ENCODE measurements around the gene MPV17. TPM values are rescaled to one million over a fixed set of nuclear protein-coding genes. Genes with fewer than 3 reads are reported as not detected.

Gene MPV17
- total RNA-seq, 1 donor from 2014 or later, result 86.8 TPM

DNA sequence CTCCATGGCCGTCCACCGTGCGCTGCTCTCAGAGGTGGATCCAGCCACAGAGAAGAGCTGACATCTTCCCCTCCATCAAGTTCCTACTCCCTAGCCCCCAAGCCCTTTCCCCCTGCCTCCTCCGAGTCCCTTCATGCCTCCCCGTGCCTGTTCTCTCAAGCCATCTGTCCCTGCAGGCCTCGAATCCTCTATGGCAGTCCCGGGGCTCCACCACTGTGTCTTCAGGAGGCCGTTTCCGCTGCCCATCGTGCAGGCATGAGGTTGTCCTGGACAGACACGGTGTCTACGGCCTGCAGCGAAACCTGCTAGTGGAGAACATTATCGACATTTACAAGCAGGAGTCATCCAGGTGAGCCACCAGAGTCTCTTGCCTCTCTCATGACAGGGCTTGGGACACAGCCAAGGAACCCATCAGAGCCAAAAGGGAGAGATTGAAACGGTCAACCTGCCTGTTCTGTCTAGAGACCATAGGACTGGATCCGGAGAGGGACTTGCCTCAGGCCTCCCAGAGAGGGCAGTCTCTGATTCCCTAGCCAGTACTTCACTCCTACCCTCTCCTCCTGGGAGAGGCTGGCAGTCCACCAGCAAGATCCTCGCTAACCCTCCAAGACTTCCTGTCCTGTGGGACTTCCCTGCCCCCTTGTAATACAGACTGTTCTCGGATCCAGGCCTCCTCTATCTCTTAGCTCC, 24.4 kb downstream of the MPV17 start:
- no peak overlapping the region for H3K4me3 Mint-ChIP-seq
- intact Hi-C loops (cut with micrococcal nuclease), result no loop called here
- H3K4me1 Mint-ChIP-seq, result peaks cover 5% of the 10 kb centered on the region
- no peaks in the 10 kb centered on the region for H3K9me3 Mint-ChIP-seq
- no peak overlapping the region for H3K27ac Mint-ChIP-seq
- DNase-seq, result no peak
- peaks cover 4% of the 10 kb centered on the region for H3K27me3 Mint-ChIP-seq
- no peaks in the 10 kb centered on the region for H3K36me3 Mint-ChIP-seq (ENCODE audit: low read depth)

DNA sequence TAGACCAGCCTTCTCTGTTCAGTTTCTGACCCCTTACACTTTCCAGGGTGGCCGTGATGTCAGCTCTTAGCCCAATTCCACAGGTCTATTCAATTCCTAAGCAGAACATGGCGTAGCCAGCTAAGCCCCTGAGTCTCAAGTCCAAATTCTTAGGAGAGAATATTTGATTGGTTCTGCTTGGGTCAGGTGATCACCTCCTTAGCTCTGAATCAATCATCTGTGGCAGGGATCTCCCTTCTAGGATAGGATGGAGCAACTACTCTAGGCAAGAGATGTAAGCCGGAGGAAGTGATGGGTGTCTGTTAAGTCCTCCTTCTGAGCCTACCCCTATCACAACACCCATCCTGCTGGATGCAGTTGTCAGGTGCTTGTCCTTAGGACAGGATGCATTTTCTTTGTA, 25.7 kb downstream of the MPV17 start:
- H3K4me3 Mint-ChIP-seq, result no peak overlapping the region
- no peak for DNase-seq
- no peak overlapping the region for H3K27ac Mint-ChIP-seq
- intact Hi-C loops (cut with micrococcal nuclease), result no loop called here
- H3K36me3 Mint-ChIP-seq (ENCODE audit: low read depth), result no peaks in the 10 kb centered on the region
- H3K27me3 Mint-ChIP-seq, result peaks cover 13% of the 10 kb centered on the region
- no peaks in the 10 kb centered on the region for H3K4me1 Mint-ChIP-seq
- H3K9me3 Mint-ChIP-seq, result no peaks in the 10 kb centered on the region

DNA sequence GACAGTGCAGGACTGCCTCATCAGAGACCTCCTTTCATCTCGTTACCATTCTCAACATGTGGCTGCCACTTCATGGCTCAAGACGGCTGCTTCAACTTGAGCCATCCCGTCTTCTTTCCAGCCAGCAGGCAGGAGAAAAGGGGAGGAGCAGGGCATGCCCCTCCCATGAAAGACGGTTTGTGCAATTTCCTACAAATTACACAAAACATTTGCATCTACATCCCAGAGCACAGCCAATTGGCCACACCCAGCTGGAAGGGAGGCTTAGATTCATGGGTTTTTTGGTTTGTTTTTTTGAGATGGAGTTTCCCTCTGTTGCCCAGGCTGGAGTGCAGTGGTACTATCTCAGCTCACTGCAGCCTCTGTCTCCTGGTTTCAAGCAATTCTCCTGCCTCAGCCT, 26.4 kb downstream of the MPV17 start:
- no peaks in the 10 kb centered on the region for H3K9me3 Mint-ChIP-seq
- H3K27me3 Mint-ChIP-seq, result peaks cover 19% of the 10 kb centered on the region
- intact Hi-C loops (cut with micrococcal nuclease), result no loop called here
- no peak overlapping the region for H3K27ac Mint-ChIP-seq
- no peak for DNase-seq
- no peaks in the 10 kb centered on the region for H3K36me3 Mint-ChIP-seq (ENCODE audit: low read depth)
- no peak overlapping the region for H3K4me3 Mint-ChIP-seq
- H3K4me1 Mint-ChIP-seq, result no peaks in the 10 kb centered on the region

DNA sequence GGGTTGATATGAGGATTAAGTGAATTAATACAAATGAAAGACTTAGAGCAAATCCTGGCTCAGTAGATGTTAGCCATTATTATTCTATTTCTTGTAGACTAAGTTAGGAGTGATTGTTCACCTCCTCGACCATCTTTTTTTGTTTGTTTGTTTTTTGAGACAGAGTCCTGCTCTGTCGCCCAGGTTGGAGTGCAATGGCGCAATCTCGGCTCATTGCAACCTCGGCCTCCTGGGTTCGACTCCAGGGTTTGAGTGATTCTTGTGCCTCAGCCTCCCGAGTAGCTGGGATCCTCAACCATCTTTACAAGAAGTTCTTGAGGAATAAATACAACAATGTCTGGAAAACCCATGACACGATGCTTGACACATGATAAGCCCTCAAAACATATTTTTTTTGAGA, 28.0 kb downstream of the MPV17 start:
- Mint-ChIP-seq H3K4me3 (no peak overlapping the region), H3K27ac (no peak overlapping the region), H3K9me3 (no peaks in the 10 kb centered on the region), H3K4me1 (no peaks in the 10 kb centered on the region), H3K27me3 (peaks cover 21% of the 10 kb centered on the region), H3K36me3 (ENCODE audit: low read depth) (no peaks in the 10 kb centered on the region)
- no peak for DNase-seq
- intact Hi-C loops (cut with micrococcal nuclease), result no loop called here

DNA sequence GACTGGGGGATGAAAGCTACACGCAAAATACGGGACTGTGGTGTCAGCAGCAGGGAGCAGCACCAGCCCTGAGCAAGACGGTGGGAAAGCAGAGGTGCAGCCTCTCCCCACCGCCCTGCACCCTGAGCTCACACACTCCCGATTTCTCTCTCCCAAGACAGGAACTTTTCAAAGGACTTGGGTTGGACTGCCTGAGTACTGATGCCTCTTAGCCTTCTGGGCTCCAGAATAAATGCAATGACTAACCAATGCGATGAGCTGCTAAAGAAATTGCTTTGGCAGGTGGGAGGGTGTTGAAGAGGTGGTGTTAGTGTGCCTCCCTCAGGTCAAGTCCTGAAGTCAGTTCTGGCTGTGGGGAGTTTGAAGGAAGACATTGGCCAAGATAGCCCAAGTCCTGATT, 31.0 kb downstream of the MPV17 start:
- Mint-ChIP-seq H3K9me3 (no peaks in the 10 kb centered on the region), H3K4me3 (no peak overlapping the region), H3K36me3 (ENCODE audit: low read depth) (no peaks in the 10 kb centered on the region), H3K27me3 (peaks cover 34% of the 10 kb centered on the region), H3K4me1 (no peaks in the 10 kb centered on the region), H3K27ac (no peak overlapping the region)
- intact Hi-C loops (cut with micrococcal nuclease), result no loop called here
- DNase-seq, result no peak

DNA sequence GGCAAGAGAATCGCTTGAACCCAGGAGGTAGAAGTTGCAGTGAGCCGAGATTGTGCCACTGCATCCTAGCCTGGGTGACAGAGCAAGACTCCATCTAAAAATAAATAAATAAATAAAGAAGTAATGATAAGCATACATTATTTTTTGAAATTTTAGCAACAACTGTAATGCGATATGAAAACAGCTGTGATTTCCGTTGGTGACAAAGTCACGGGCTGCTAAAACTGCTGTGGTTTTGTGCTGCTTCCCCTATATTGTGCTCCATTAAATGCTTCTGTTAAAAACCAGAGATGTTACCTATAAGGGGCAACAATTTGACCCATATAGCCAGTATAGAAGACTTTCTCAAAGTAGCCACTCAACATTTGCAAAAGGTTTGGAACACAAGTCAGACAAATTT, 32.3 kb downstream of the MPV17 start:
- peaks cover 38% of the 10 kb centered on the region for H3K27me3 Mint-ChIP-seq
- no peaks in the 10 kb centered on the region for H3K4me1 Mint-ChIP-seq
- H3K36me3 Mint-ChIP-seq (ENCODE audit: low read depth), result no peaks in the 10 kb centered on the region
- DNase-seq, result no peak
- no peak overlapping the region for H3K27ac Mint-ChIP-seq
- no peak overlapping the region for H3K4me3 Mint-ChIP-seq
- intact Hi-C loops (cut with micrococcal nuclease), result no loop called here
- no peaks in the 10 kb centered on the region for H3K9me3 Mint-ChIP-seq

DNA sequence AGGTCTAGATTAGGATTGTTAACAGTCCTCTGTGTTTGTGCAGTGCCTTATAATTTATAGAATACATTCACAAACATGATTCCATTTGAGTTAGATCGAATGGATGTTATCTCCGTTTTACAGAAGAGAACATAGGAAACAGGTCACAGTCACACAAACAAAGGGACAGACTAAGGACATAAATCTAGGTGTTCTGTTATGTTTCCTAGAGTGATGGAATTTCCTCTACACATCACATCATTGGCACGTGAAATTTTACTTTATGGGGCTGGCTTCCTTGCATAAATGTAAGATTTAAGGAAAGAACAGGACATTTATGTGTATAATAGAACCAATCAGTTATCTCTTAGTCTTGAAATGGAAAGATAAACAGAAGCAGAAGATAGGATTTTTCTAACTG, 34.3 kb downstream of the MPV17 start:
- intact Hi-C loops (cut with micrococcal nuclease), result no loop called here
- H3K27ac Mint-ChIP-seq, result no peak overlapping the region
- no peak overlapping the region for H3K4me3 Mint-ChIP-seq

DNA sequence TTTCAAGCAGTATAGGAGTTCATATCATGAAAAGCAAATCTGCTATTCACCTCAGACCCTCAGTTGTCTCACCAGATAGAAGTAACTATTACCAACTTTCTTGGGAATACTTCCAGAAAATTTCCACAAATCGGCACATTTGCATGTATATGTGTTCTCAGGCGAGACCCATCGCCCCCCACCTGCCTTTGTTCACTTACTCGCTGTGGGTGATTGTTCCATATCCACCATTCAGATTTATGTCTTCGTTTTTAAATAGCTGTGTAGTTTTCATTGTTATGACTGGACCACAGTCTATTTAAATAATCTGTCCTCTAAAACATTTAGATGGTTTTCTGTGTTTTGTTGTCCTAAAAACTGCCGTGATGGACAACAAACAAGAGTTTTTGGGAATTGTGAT, 37.4 kb downstream of the MPV17 start:
- intact Hi-C loops (cut with micrococcal nuclease), result no loop called here
- H3K4me1 Mint-ChIP-seq, result no peaks in the 10 kb centered on the region
- H3K27me3 Mint-ChIP-seq, result peaks cover 32% of the 10 kb centered on the region
- no peak overlapping the region for H3K4me3 Mint-ChIP-seq
- no peak for DNase-seq
- H3K9me3 Mint-ChIP-seq, result no peaks in the 10 kb centered on the region
- H3K36me3 Mint-ChIP-seq (ENCODE audit: low read depth), result no peaks in the 10 kb centered on the region
- no peak overlapping the region for H3K27ac Mint-ChIP-seq

More for the DNA sequence above, 34.3 kb downstream of the MPV17 start:
- H3K27me3 Mint-ChIP-seq, result peaks cover 43% of the 10 kb centered on the region
- H3K4me1 Mint-ChIP-seq, result no peaks in the 10 kb centered on the region
- no peak for DNase-seq
- H3K9me3 Mint-ChIP-seq, result no peaks in the 10 kb centered on the region
- H3K36me3 Mint-ChIP-seq (ENCODE audit: low read depth), result no peaks in the 10 kb centered on the region

DNA sequence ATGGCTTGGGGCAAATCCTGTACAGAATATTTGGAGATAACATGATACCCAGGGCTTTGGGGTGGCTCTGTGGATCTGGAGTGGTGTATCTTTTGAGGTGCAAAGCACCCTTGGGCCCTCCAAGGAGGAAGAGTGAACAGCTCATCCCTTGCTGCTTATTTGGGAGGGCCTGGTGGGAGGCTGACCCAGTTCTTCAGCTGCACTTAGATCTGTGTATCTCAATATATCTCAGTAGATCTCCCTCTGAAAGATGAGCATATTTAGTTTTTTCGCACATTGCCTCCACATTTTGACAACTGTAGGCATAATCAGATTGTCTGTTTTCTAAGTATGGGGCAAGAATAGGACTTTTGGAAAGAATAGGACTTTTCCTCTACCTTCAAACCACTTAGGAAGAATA, 37.9 kb downstream of the MPV17 start:
- intact Hi-C loops (cut with micrococcal nuclease), result loop anchor here (5.0 kb wide), 1 partner anchor 323 kb away; no protein-coding TSS in a partner anchor
- Mint-ChIP-seq H3K4me1 (peaks cover under 1% of the 10 kb centered on the region), H3K27ac (no peak overlapping the region), H3K9me3 (no peaks in the 10 kb centered on the region), H3K36me3 (ENCODE audit: low read depth) (no peaks in the 10 kb centered on the region), H3K27me3 (peaks cover 32% of the 10 kb centered on the region), H3K4me3 (no peak overlapping the region)
- no peak for DNase-seq

DNA sequence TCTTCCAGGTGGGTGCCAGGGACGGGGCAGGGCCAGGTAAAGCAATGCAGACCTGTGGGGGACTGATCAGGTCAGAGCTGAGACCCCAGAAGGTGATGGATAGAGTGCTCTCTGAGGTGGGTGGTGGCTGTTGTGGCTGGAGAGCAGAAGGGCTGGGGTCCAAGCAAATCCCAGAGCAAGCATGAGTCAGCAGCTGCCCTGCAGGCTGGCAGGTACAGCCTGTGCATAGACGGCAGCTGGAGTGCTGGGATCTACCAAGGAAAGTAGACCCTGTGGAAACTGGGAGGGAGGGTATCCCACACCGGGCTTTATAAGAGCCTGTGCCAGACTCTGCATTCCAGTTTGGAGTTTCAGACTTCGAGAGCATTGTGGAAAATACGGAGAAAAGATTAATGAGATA, 40.0 kb downstream of the MPV17 start:
- Mint-ChIP-seq H3K27ac (no peak overlapping the region), H3K36me3 (ENCODE audit: low read depth) (no peaks in the 10 kb centered on the region), H3K4me1 (peaks cover 4% of the 10 kb centered on the region), H3K27me3 (peaks cover 27% of the 10 kb centered on the region), H3K9me3 (no peaks in the 10 kb centered on the region), H3K4me3 (no peak overlapping the region)
- DNase-seq, result no peak
- intact Hi-C loops (cut with micrococcal nuclease), result loop anchor here (5.0 kb wide), 1 partner anchor 321 kb away; no protein-coding TSS in a partner anchor

DNA sequence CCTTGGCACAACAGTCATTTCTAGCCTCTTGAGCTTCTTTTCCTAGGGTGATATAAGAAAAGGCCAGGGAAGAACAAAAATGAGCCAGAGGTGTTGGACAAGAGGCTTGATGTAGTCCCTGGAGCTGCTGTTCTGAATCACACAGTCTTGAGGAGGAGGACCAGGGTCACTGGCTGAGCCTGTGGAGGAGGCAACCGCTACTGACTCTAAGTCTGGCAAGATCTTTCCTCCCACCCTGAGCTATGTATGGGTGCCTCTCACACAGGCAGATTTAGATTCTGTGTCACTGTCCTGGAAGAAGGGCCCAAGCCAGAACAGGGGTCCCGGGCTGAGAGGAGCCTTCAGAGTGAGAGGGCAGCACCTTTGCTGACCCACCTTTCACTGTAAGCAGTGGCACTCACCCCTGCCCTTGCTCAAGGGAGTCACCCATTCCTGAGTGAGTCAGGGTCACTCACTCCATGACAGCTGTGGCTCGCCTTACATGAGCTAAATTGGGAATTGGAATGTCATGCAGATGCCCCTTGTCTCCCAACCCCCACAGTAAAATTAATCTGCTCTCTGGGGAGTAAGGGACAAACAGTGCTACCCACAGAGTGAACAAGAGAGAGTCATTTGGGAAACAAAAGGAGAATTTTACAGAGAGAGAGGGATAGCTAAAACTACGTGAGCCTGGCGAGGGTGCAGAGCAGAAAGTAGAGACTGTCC, 40.9 kb downstream of the MPV17 start, which contains the start of gene TRIM54:
Gene TRIM54 (plus strand): TSS at position 575 of the 705 bp plus-strand sequence. CDS start 303 bp downstream, outside the sequence.
- Mint-ChIP-seq H3K36me3 (ENCODE audit: low read depth) (no peaks in the 10 kb centered on the region), H3K27ac (no peak within 1 kb of the TSS), H3K9me3 (no peaks in the 10 kb centered on the region), H3K4me1 (peaks cover 4% of the 10 kb centered on the region), H3K27me3 (peaks cover 26% of the 10 kb centered on the region), H3K4me3 (no peak within 1 kb of the TSS)
- intact Hi-C loops (cut with micrococcal nuclease), result loop anchor here (2.0 to 5.0 kb wide), 2 partner anchors 17 to 320 kb away; no protein-coding TSS in a partner anchor
- no peak for DNase-seq

DNA sequence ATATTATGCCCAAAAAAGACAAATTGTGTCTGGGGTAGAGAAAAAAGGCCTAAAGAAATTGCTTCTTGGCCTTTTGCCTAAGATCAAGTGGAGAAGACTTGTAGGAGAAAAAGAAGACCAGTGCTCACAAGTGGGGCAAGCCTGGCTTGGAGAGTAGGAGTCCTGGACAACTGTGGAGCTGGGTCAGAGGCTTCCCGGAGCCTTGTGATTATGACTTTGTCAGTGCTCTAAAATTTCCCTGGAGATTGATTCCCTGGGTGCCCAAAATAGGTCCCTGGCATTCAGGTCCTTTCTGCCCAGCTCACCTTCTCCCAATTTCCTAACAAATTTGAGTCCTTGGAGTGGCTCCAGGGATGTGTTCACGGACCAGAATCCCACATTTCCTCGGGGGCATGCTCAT, 41.5 kb downstream of the MPV17 start:
- no peak for DNase-seq
- H3K27ac Mint-ChIP-seq, result no peak overlapping the region
- peaks cover 4% of the 10 kb centered on the region for H3K4me1 Mint-ChIP-seq
- peaks cover 21% of the 10 kb centered on the region for H3K27me3 Mint-ChIP-seq
- no peaks in the 10 kb centered on the region for H3K36me3 Mint-ChIP-seq (ENCODE audit: low read depth)
- H3K9me3 Mint-ChIP-seq, result no peaks in the 10 kb centered on the region
- H3K4me3 Mint-ChIP-seq, result no peak overlapping the region
- intact Hi-C loops (cut with micrococcal nuclease), result loop anchor here (2.0 to 5.0 kb wide), 2 partner anchors 17 to 319 kb away; no protein-coding TSS in a partner anchor

DNA sequence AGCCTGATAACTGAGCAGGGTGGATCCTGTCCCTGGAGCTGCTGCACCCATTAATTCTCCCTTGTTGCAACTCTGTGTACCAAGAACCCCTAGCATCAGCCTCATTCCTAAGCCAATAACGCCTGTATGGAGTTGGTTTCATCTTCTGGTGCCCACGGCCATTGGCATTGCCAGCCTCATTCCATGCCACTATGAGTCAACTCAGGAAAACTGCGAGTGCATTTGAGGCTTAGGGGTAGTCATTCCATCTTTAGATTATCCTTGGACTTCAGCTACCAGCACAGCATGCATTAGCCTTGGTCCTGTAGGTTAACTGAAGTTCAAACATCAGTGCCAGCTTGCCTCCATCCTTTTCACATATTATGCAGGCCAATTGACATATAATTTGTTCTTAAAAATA, 42.1 kb downstream of the MPV17 start:
- Mint-ChIP-seq H3K4me3 (no peak overlapping the region), H3K36me3 (ENCODE audit: low read depth) (no peaks in the 10 kb centered on the region), H3K27me3 (peaks cover 19% of the 10 kb centered on the region), H3K4me1 (peaks cover 4% of the 10 kb centered on the region), H3K27ac (no peak overlapping the region), H3K9me3 (no peaks in the 10 kb centered on the region)
- intact Hi-C loops (cut with micrococcal nuclease), result loop anchor here (1.0 to 5.0 kb wide), 4 partner anchors 16 to 319 kb away; no protein-coding TSS in a partner anchor
- no peak for DNase-seq

DNA sequence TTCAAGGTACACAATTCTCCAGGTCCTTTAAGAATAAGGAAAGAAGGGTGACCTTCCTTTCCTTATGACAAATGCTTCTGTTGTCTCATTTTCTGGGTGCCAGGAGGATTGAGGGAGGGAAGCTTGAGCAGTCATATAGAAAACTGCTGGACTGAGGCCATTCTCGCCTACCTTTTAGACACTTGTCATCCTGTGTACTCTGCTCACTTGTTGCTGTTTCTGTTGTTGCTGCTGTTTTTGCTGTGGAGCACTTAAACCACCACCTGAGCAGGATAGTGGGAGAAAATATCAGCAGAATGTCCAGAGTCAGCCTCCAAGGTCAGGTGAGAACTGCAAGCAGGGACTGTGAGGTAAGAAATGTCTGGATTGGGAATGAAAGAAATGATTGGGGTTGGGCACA, 44.9 kb downstream of the MPV17 start:
- intact Hi-C loops (cut with micrococcal nuclease), result no loop called here
- Mint-ChIP-seq H3K9me3 (no peaks in the 10 kb centered on the region), H3K4me3 (no peak overlapping the region), H3K27me3 (peaks cover 15% of the 10 kb centered on the region), H3K4me1 (peaks cover 4% of the 10 kb centered on the region), H3K27ac (no peak overlapping the region), H3K36me3 (ENCODE audit: low read depth) (no peaks in the 10 kb centered on the region)
- DNase-seq, result no peak
